SK-N-SH treated with all-trans-retinoic acid at 6 μM for 48 hours (cell line): Measurements from ENCODE around the gene RFX7.

Experiments
- ATAC-seq: fragments of 200-7000 bp; cut with Tn5 transposase; 3 replicates; pipeline ENCODE4 v1.9.1; 2020; ENCODE audit warnings: mild to moderate bottlenecking, moderate library complexity
- ARNTL ChIP-seq: fragments of 450-650 bp; formaldehyde crosslinking; IDR thresholded peaks from 2 replicates; pipeline ENCODE4 v1.5.0; 2020; ENCODE audit warnings: low read depth, mild to moderate bottlenecking, moderate library complexity, borderline replicate concordance
- BACH2 ChIP-seq: fragments of 250-450 bp; sonication (Bioruptor Pico); IDR thresholded peaks from 2 replicates; pipeline ENCODE4 v1.9.0; 2021; ENCODE audit warnings: mild to moderate bottlenecking, borderline replicate concordance
- ESRRG ChIP-seq: fragments of 250-450 bp; sonication (Bioruptor Pico); IDR thresholded peaks from 2 replicates; pipeline ENCODE4 v1.6.1; 2021; ENCODE audit warnings: mild to moderate bottlenecking
- GLIS3 ChIP-seq: fragments of 250-450 bp; sonication (Bioruptor Pico); IDR thresholded peaks from 2 replicates; pipeline ENCODE4 v1.5.0; 2020; ENCODE audit warnings: mild to moderate bottlenecking, moderate library complexity
- ISL1 ChIP-seq: fragments of 250-450 bp; sonication (Bioruptor Pico); IDR thresholded peaks from 2 replicates; pipeline ENCODE4 v2.1.2; 2022; ENCODE audit warnings: mild to moderate bottlenecking, moderate library complexity
- RARB ChIP-seq: fragments of 250-450 bp; sonication (Bioruptor Pico); IDR thresholded peaks from 2 replicates; pipeline ENCODE4 v1.8.0; 2021; ENCODE audit warnings: mild to moderate bottlenecking, moderate library complexity
- SNAI2 ChIP-seq: fragments of 250-450 bp; sonication (Bioruptor Pico); IDR thresholded peaks from 2 replicates; pipeline ENCODE4 v1.5.0; 2020; ENCODE audit warnings: mild to moderate bottlenecking, moderate library complexity
- ZC3H10 ChIP-seq: fragments of 250-450 bp; sonication (Bioruptor Pico); IDR thresholded peaks from 2 replicates; pipeline ENCODE4 v1.5.1; 2021; ENCODE audit warnings: mild to moderate bottlenecking, moderate library complexity
- ZFP3 ChIP-seq: fragments of 250-450 bp; sonication (Bioruptor Pico); IDR thresholded peaks from 2 replicates; pipeline ENCODE4 v1.5.0; 2020; ENCODE audit warnings: mild to moderate bottlenecking, moderate library complexity
- ZFP30 ChIP-seq: fragments of 450-650 bp; formaldehyde crosslinking; IDR thresholded peaks from 2 replicates; pipeline ENCODE4 v1.5.0; 2022; ENCODE audit warnings: mild to moderate bottlenecking, moderate library complexity
- ZNF565 ChIP-seq: fragments of 450-650 bp; formaldehyde crosslinking; conservative IDR thresholded peaks from 2 replicates; pipeline ENCODE4 v1.5.0; 2020; ENCODE audit warnings: low read depth, mild to moderate bottlenecking, moderate library complexity
- ZNF70 ChIP-seq: fragments of 450-650 bp; formaldehyde crosslinking; IDR thresholded peaks from 2 replicates; pipeline ENCODE4 v1.5.0; 2020; ENCODE audit warnings: mild to moderate bottlenecking, moderate library complexity
- ZNF8 ChIP-seq: fragments of 450-650 bp; formaldehyde crosslinking; IDR thresholded peaks from 2 replicates; pipeline ENCODE4 v1.5.0; 2020; ENCODE audit warnings: mild to moderate bottlenecking, moderate library complexity
- TF ChIP-seq, protein P1 (sequence below): fragments of 250-450 bp; sonication (Bioruptor Pico); IDR thresholded peaks from 2 replicates; pipeline ENCODE4 v1.5.1; 2021; ENCODE audit warnings: mild to moderate bottlenecking, moderate library complexity
- TF ChIP-seq, protein P2 (sequence below): fragments of 250-450 bp; sonication (Bioruptor Pico); IDR thresholded peaks from 2 replicates; pipeline ENCODE4 v1.5.0; 2020; ENCODE audit warnings: mild to moderate bottlenecking, moderate library complexity
- TF ChIP-seq, protein P3 (sequence below): fragments of 250-450 bp; sonication (Bioruptor Pico); IDR thresholded peaks from 2 replicates; pipeline ENCODE4 v1.8.0; 2020; ENCODE audit warnings: mild to moderate bottlenecking, moderate library complexity, borderline replicate concordance
- TF ChIP-seq, protein P4 (sequence below): fragments of 250-450 bp; sonication (Bioruptor Pico); IDR thresholded peaks from 2 replicates; pipeline ENCODE4 v1.5.1; 2020; ENCODE audit warnings: low read depth, mild to moderate bottlenecking, moderate library complexity
- TF ChIP-seq, protein P5 (sequence below): fragments of 250-450 bp; sonication (Bioruptor Pico); IDR thresholded peaks from 2 replicates; pipeline ENCODE4 v1.8.0; 2021; ENCODE audit warnings: low read depth, mild to moderate bottlenecking, moderate library complexity, borderline replicate concordance

Gene RFX7

DNA sequence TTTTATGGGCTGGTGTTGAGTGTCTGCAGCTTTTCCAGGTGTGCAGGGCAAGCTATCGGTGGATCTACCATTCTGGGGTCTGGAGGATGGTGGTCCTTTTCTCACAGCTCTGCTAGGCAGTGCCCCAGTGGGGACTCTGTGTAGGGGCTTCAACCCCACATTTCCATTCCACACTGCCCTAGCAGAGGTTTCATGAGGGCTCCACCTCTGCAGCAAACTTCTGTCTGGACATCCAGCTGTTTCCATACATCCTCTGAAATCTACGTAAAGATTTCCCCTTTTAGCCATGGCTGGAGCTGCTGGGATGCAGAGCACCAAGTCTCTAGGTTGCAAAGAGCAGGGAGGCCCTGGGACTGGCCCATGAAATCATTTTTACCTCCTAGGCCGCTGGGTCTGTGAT, 11.6 kb downstream of the RFX7 start:
- ATAC-seq, result no peak
- TF ChIP-seq ZFP30 (CRISPR knock-in tag), result no peak
- TF ChIP-seq, protein P1, sequence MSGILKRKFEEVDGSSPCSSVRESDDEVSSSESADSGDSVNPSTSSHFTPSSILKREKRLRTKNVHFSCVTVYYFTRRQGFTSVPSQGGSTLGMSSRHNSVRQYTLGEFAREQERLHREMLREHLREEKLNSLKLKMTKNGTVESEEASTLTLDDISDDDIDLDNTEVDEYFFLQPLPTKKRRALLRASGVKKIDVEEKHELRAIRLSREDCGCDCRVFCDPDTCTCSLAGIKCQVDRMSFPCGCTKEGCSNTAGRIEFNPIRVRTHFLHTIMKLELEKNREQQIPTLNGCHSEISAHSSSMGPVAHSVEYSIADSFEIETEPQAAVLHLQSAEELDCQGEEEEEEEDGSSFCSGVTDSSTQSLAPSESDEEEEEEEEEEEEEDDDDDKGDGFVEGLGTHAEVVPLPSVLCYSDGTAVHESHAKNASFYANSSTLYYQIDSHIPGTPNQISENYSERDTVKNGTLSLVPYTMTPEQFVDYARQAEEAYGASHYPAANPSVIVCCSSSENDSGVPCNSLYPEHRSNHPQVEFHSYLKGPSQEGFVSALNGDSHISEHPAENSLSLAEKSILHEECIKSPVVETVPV (CRISPR knock-in tag), result no peak
- no peak for TF ChIP-seq BACH2 (CRISPR knock-in tag)
- TF ChIP-seq, protein P2, sequence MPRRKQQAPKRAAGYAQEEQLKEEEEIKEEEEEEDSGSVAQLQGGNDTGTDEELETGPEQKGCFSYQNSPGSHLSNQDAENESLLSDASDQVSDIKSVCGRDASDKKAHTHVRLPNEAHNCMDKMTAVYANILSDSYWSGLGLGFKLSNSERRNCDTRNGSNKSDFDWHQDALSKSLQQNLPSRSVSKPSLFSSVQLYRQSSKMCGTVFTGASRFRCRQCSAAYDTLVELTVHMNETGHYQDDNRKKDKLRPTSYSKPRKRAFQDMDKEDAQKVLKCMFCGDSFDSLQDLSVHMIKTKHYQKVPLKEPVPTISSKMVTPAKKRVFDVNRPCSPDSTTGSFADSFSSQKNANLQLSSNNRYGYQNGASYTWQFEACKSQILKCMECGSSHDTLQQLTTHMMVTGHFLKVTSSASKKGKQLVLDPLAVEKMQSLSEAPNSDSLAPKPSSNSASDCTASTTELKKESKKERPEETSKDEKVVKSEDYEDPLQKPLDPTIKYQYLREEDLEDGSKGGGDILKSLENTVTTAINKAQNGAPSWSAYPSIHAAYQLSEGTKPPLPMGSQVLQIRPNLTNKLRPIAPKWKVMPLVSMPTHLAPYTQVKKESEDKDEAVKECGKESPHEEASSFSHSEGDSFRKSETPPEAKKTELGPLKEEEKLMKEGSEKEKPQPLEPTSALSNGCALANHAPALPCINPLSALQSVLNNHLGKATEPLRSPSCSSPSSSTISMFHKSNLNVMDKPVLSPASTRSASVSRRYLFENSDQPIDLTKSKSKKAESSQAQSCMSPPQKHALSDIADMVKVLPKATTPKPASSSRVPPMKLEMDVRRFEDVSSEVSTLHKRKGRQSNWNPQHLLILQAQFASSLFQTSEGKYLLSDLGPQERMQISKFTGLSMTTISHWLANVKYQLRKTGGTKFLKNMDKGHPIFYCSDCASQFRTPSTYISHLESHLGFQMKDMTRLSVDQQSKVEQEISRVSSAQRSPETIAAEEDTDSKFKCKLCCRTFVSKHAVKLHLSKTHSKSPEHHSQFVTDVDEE (CRISPR knock-in tag), result no peak
- TF ChIP-seq ZFP3 (CRISPR knock-in tag), result no peak
- TF ChIP-seq RARB (CRISPR knock-in tag), result no peak
- TF ChIP-seq ZNF70 (CRISPR knock-in tag), result no peak
- TF ChIP-seq ESRRG (CRISPR knock-in tag), result no peak
- TF ChIP-seq GLIS3 (CRISPR knock-in tag), result no peak
- no peak for TF ChIP-seq ZC3H10 (CRISPR knock-in tag)
- TF ChIP-seq, protein P3, sequence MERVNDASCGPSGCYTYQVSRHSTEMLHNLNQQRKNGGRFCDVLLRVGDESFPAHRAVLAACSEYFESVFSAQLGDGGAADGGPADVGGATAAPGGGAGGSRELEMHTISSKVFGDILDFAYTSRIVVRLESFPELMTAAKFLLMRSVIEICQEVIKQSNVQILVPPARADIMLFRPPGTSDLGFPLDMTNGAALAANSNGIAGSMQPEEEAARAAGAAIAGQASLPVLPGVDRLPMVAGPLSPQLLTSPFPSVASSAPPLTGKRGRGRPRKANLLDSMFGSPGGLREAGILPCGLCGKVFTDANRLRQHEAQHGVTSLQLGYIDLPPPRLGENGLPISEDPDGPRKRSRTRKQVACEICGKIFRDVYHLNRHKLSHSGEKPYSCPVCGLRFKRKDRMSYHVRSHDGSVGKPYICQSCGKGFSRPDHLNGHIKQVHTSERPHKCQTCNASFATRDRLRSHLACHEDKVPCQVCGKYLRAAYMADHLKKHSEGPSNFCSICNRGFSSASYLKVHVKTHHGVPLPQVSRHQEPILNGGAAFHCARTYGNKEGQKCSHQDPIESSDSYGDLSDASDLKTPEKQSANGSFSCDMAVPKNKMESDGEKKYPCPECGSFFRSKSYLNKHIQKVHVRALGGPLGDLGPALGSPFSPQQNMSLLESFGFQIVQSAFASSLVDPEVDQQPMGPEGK (CRISPR knock-in tag), result no peak
- TF ChIP-seq ARNTL, result no peak
- TF ChIP-seq, protein P4, sequence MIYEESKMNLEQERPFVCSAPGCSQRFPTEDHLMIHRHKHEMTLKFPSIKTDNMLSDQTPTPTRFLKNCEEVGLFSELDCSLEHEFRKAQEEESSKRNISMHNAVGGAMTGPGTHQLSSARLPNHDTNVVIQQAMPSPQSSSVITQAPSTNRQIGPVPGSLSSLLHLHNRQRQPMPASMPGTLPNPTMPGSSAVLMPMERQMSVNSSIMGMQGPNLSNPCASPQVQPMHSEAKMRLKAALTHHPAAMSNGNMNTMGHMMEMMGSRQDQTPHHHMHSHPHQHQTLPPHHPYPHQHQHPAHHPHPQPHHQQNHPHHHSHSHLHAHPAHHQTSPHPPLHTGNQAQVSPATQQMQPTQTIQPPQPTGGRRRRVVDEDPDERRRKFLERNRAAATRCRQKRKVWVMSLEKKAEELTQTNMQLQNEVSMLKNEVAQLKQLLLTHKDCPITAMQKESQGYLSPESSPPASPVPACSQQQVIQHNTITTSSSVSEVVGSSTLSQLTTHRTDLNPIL (CRISPR knock-in tag), result no peak
- no peak for TF ChIP-seq ZNF8 (CRISPR knock-in tag)
- TF ChIP-seq, protein P5, sequence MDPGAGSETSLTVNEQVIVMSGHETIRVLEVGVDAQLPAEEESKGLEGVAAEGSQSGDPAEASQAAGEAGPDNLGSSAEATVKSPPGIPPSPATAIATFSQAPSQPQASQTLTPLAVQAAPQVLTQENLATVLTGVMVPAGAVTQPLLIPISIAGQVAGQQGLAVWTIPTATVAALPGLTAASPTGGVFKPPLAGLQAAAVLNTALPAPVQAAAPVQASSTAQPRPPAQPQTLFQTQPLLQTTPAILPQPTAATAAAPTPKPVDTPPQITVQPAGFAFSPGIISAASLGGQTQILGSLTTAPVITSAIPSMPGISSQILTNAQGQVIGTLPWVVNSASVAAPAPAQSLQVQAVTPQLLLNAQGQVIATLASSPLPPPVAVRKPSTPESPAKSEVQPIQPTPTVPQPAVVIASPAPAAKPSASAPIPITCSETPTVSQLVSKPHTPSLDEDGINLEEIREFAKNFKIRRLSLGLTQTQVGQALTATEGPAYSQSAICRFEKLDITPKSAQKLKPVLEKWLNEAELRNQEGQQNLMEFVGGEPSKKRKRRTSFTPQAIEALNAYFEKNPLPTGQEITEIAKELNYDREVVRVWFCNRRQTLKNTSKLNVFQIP (CRISPR knock-in tag), result no peak

DNA sequence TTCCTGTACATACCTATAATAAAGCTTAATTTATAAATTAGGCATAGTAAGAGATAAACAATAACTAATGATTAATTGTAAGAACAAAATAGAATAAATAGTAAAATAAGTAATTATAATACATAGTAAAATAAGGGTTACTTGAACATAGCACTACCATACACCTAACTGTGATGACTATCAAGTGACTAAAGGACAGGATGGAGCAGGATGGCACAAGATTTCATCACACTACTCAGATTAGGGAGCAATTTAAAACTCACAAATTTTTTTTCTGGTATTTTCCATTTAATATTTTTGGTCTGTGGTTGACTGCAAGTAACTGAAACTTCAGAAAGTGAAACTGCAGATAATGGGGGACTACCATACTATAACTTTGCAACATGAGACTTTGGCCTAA, 14.8 kb downstream of the RFX7 start:
- ATAC-seq, result no peak
- TF ChIP-seq, protein P5 (CRISPR knock-in tag), result no peak
- TF ChIP-seq ZFP3 (CRISPR knock-in tag) (no peak), ESRRG (CRISPR knock-in tag) (no peak)
- TF ChIP-seq, all 23 proteins: peak for 0

DNA sequence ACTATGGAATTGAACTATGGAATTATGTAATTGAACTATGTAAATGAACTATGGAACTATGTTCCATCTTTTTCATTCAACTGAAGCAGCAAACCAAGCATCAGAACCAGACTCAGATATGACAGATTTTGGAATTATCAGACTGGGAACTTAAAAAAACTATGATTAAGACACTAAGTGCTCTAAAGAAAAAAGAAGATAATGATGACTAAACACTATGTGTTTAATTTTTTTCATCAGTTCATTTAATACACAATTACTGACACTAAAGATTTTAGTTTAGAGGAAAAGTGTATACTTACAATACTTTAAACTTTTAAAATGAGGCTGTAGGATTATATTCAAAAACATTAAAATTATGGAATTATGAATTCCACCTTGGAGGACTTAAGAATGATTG, 15.3 kb downstream of the RFX7 start:
- no peak for ATAC-seq
- TF ChIP-seq ISL1 (CRISPR knock-in tag) (no peak), SNAI2 (CRISPR knock-in tag) (no peak), ZNF565 (CRISPR knock-in tag) (no peak), GLIS3 (CRISPR knock-in tag) (no peak), ZFP3 (CRISPR knock-in tag) (no peak), ZNF70 (CRISPR knock-in tag) (no peak)
- TF ChIP-seq, protein P2 (CRISPR knock-in tag), result no peak
- TF ChIP-seq, all 23 proteins: peak for 0
